GM12878 (cell line): ENCODE measurements around the gene IQCF5. TPM values are rescaled to one million over a fixed set of nuclear protein-coding genes. Genes with fewer than 3 reads are reported as not detected.
"Not testable (repeated sequence)": the region's sequence is repeated elsewhere in the genome, so short reads cannot be mapped to it uniquely, and the experiment has no call there.

Source experiments
- ATAC-seq: fragments of 200-7000 bp; cut with Tn5 transposase; 3 replicates; pipeline ENCODE4 v1.9.1; 2020; ENCODE audit warnings: mild to moderate bottlenecking, moderate library complexity
- BruUV-seq: library from RNA; stranded (reverse); fragments of 400-500 nt; replicated peaks from 2 replicates; lab custom pipeline; 2021; lab: Mats Ljungman, UMichigan
- CTCF ChIA-PET: fragments of 300-600 bp; sonication (Branson Sonifier 250); formaldehyde crosslinking; extraction: SDS; loops from one replicate; lab custom pipeline; 2021; ENCODE audit warnings: inconsistent platforms; lab: Yijun Ruan, JAX
- POLR2A ChIA-PET: fragments of 350-600 bp; formaldehyde crosslinking; extraction: SDS; loops from one replicate; lab custom pipeline; 2021; ENCODE audit warnings: inconsistent platforms; lab: Charles Lee
- RAD21 ChIA-PET: fragments of 300-600 bp; sonication (Branson Sonifier 250); formaldehyde crosslinking; loops from one replicate; lab custom pipeline; 2023; ENCODE audit warnings: antibody characterized with exemption; ENCODE audit not compliant: unreplicated experiment; lab: Charles Lee
- SMC1A ChIA-PET: fragments of 300-600 bp; sonication (Branson Sonifier 250); formaldehyde crosslinking; loops from one replicate; lab custom pipeline; 2023; ENCODE audit not compliant: unreplicated experiment, uncharacterized antibody; lab: Charles Lee
- DNase-seq: peaks from one replicate; pipeline ENCODE4 v3.0.0-alpha.2; 2011; ENCODE audit warnings: low read depth, low spot score
- FAIRE-seq: peaks from 3 replicates; lab custom pipeline; 2011; peaks lifted over from hg19 to GRCh38; lab: Jason Lieb, UNC
- H2AFZ ChIP-seq: 2 replicates; pipeline ENCODE4 v1.6.0; 2011; ENCODE audit warnings: low read depth, low read length, control low read depth; ENCODE audit not compliant: control insufficient read depth
- H3K27ac ChIP-seq: 2 replicates; pipeline ENCODE4 v1.5.1; 2011; ENCODE audit warnings: control low read depth; ENCODE audit not compliant: control insufficient read depth, insufficient read depth
- H3K27me3 ChIP-seq, 2 experiments: replicated peaks in 1 of 2; 2 replicates each; pipeline versions ENCODE4 v1.6.0 to v1.6.1; 2011; ENCODE audit warnings: low read length in 1 of 2; ENCODE audit not compliant: control insufficient read depth in 2 of 2, insufficient read depth in 2 of 2
- H3K36me3 ChIP-seq, 2 experiments: 2 replicates each; pipeline ENCODE4 v1.5.1; 2011; ENCODE audit warnings: low read length in 1 of 2; ENCODE audit not compliant: control insufficient read depth in 2 of 2, insufficient read depth in 2 of 2
- H3K4me1 ChIP-seq: 2 replicates; pipeline ENCODE4 v1.6.1; 2011; ENCODE audit warnings: mild to moderate bottlenecking, low read length, moderate library complexity, mixed read lengths; ENCODE audit not compliant: control insufficient read depth, insufficient read depth
- H3K4me2 ChIP-seq: 2 replicates; pipeline ENCODE4 v1.6.0; 2011; ENCODE audit warnings: control low read depth; ENCODE audit not compliant: control insufficient read depth, insufficient read depth
- H3K4me3 ChIP-seq: fragments of 200-600 bp; sonication (generic); 2 replicates; pipeline ENCODE4 v1.5.1; 2016
- H3K79me2 ChIP-seq: 2 replicates; pipeline ENCODE4 v1.6.0; 2011; ENCODE audit warnings: low read length; ENCODE audit not compliant: control insufficient read depth, insufficient read depth
- H3K9ac ChIP-seq: 2 replicates; pipeline ENCODE4 v1.8.0; 2011; ENCODE audit warnings: low read length, control low read depth, mixed read lengths; ENCODE audit not compliant: control insufficient read depth, insufficient read depth
- H3K9me3 ChIP-seq: replicated peaks from 3 replicates; pipeline ENCODE4 v1.5.1; 2011; ENCODE audit warnings: mild to moderate bottlenecking, low read length; ENCODE audit not compliant: control insufficient read depth, insufficient read depth
- H4K20me1 ChIP-seq: 2 replicates; pipeline ENCODE4 v1.6.0; 2011; ENCODE audit not compliant: control insufficient read depth, insufficient read depth
- CHD1 ChIP-seq: IDR thresholded peaks from 2 replicates; pipeline ENCODE4 v1.6.1; 2012; ENCODE audit warnings: low read depth, low read length, improper control_type of control experiment
- CREB1 ChIP-seq: IDR thresholded peaks from 2 replicates; pipeline ENCODE4 v1.6.1; 2012; ENCODE audit warnings: low read depth, mild to moderate bottlenecking, inconsistent platforms
- ESRRA ChIP-seq: IDR thresholded peaks from 2 replicates; pipeline ENCODE4 v1.6.1; 2012; ENCODE audit warnings: mild to moderate bottlenecking, low read length, improper control_type of control experiment
- FOXM1 ChIP-seq: IDR thresholded peaks from 2 replicates; pipeline ENCODE4 v1.6.1; 2012; ENCODE audit warnings: low read depth, mild to moderate bottlenecking, inconsistent platforms, low read length, moderate library complexity
- IRF3 ChIP-seq: fragments of 450-650 bp; IDR thresholded peaks from 2 replicates; pipeline ENCODE4 v1.6.1; 2014; ENCODE audit warnings: mild to moderate bottlenecking
- KDM1A ChIP-seq: fragments of 200-600 bp; sonication (generic); IDR thresholded peaks from 2 replicates; pipeline ENCODE4 v1.6.1; 2016; ENCODE audit warnings: borderline replicate concordance
- MTA2 ChIP-seq: fragments of 450-650 bp; IDR thresholded peaks from 2 replicates; pipeline ENCODE4 v1.6.1; 2016; ENCODE audit warnings: low read depth, mild to moderate bottlenecking, moderate library complexity
- RB1 ChIP-seq: fragments of 450-650 bp; formaldehyde crosslinking; IDR thresholded peaks from 2 replicates; pipeline ENCODE4 v1.6.1; 2017; ENCODE audit warnings: mild to moderate bottlenecking, borderline replicate concordance
- SMAD5 ChIP-seq: IDR thresholded peaks from 2 replicates; pipeline ENCODE4 v1.6.1; 2016; ENCODE audit warnings: antibody characterized with exemption, low read depth
- SUPT20H ChIP-seq: IDR thresholded peaks from 2 replicates; pipeline ENCODE4 v1.6.1; 2011; ENCODE audit warnings: low read depth, mild to moderate bottlenecking, low read length, moderate library complexity, borderline replicate concordance; ENCODE audit not compliant: control insufficient read depth
- TARDBP ChIP-seq: IDR thresholded peaks from 2 replicates; pipeline ENCODE4 v1.6.1; 2016; ENCODE audit warnings: borderline replicate concordance
- ZNF384 ChIP-seq: IDR thresholded peaks from 2 replicates; pipeline ENCODE4 v1.6.1; 2012; ENCODE audit warnings: low read depth, mild to moderate bottlenecking, low read length, improper control_type of control experiment, borderline replicate concordance
- WGBS: methylation state at CpG from one replicate; pipeline ENCODE4 v1.1.6; 2016; ENCODE audit warnings: low lambda C conversion rate; ENCODE audit not compliant: insufficient replicate concordance, insufficient coverage; ENCODE audit errors: missing lambda C conversion rate; 5-methylcytosine and 5-hydroxymethylcytosine counted together
- in situ Hi-C: fragments of 300-500 bp; cut with MboI; formaldehyde crosslinking; loops from 9 replicates; pipeline ENCODE4 v1.14.3; 2018; ENCODE audit warnings: mixed read lengths
- intact Hi-C: fragments of 100-400 bp; cut with micrococcal nuclease; formaldehyde crosslinking; loops from one replicate; pipeline ENCODE4 v1.14.2; 2022; ENCODE audit not compliant: unreplicated experiment
- polyA plus RNA-seq, 11 experiments: library from polyadenylated mRNA; depleted of rRNA in 4 of 11; unstranded in 6 of 11; stranded (reverse) in 5 of 11; fragments of >200 nt; fragmentation: Nextera tagmentation in 4 of 11; fragmentation: Illumina TruSeq in 1 of 11; extraction: Ambion mirVana in 4 of 11; extraction: Trizol in 1 of 11; gene quantifications; 1 replicate in 1 of 11; 2 replicates in 10 of 11; pipeline versions ENCODE4 v1.2.1 to v1.2.3, GENCODE V29; 2011 to 2016; ENCODE audit warnings: inconsistent platforms in 2 of 11, missing spikeins in 2 of 11, low read depth in 1 of 11
- total RNA-seq, 4 experiments: library from RNA; depleted of rRNA in 3 of 4; stranded (reverse); fragments of >200 nt in 3 of 4; fragmentation: Illumina TruSeq in 1 of 4; extraction: Trizol in 1 of 4; gene quantifications; 2 replicates each; pipeline versions ENCODE4 v1.2.1 to v1.2.3, GENCODE V29; 2013 to 2021
- TF ChIP-seq, protein P1 (sequence below): fragments of 450-650 bp; IDR thresholded peaks from 2 replicates; pipeline ENCODE4 v1.6.1; 2016; ENCODE audit warnings: mild to moderate bottlenecking, moderate library complexity, borderline replicate concordance

Gene IQCF5
- total and polyA plus RNA-seq, 10 of the 15 experiments (the other 5 are each of a cell fraction or from before 2014, with no cell fraction given): not detected

- ATAC-seq, DNase-seq, H3K27ac ChIP-seq, POLR2A ChIA-PET, FAIRE-seq, H3K9ac ChIP-seq, H3K27me3 ChIP-seq, H3K4me1 ChIP-seq, H4K20me1 ChIP-seq, H3K79me2 ChIP-seq, H3K4me2 ChIP-seq, BruUV-seq, in situ Hi-C loops, H3K9me3 ChIP-seq, SMC1A ChIA-PET, H2AFZ ChIP-seq, H3K4me3 ChIP-seq, H3K36me3 ChIP-seq, RAD21 ChIA-PET, CTCF ChIA-PET, intact Hi-C loops: not testable (repeated sequence)
- 9% methylated on average over 6 of the region's 7 CpGs for WGBS
Observed at GRCh38 chr3:51900043-51900442, 24.6 kb upstream of the IQCF5 start.

GRCh38 chr3:51897391-51897790 is 22.0 kb upstream of the IQCF5 start:
- in situ Hi-C loops: no loop called here
- Histone ChIP-seq H3K9ac (no peak overlapping the region), H3K36me3 (no peaks in the 10 kb centered on the region), H4K20me1 (no peaks in the 10 kb centered on the region), H3K27me3 (no peaks in the 10 kb centered on the region; a peak in 1 of 4 replicates), H3K4me2 (no peak overlapping the region), H3K4me1 (no peaks in the 10 kb centered on the region), H3K79me2 (no peaks in the 10 kb centered on the region), H2AFZ (no peak overlapping the region), H3K27ac (no peak overlapping the region), H3K4me3 (no peak overlapping the region), H3K9me3 (no peaks in the 10 kb centered on the region)
- no peak for TF ChIP-seq ZNF384
- TF ChIP-seq CHD1: no peak
- TF ChIP-seq KDM1A: no peak
- TF ChIP-seq, protein P1, sequence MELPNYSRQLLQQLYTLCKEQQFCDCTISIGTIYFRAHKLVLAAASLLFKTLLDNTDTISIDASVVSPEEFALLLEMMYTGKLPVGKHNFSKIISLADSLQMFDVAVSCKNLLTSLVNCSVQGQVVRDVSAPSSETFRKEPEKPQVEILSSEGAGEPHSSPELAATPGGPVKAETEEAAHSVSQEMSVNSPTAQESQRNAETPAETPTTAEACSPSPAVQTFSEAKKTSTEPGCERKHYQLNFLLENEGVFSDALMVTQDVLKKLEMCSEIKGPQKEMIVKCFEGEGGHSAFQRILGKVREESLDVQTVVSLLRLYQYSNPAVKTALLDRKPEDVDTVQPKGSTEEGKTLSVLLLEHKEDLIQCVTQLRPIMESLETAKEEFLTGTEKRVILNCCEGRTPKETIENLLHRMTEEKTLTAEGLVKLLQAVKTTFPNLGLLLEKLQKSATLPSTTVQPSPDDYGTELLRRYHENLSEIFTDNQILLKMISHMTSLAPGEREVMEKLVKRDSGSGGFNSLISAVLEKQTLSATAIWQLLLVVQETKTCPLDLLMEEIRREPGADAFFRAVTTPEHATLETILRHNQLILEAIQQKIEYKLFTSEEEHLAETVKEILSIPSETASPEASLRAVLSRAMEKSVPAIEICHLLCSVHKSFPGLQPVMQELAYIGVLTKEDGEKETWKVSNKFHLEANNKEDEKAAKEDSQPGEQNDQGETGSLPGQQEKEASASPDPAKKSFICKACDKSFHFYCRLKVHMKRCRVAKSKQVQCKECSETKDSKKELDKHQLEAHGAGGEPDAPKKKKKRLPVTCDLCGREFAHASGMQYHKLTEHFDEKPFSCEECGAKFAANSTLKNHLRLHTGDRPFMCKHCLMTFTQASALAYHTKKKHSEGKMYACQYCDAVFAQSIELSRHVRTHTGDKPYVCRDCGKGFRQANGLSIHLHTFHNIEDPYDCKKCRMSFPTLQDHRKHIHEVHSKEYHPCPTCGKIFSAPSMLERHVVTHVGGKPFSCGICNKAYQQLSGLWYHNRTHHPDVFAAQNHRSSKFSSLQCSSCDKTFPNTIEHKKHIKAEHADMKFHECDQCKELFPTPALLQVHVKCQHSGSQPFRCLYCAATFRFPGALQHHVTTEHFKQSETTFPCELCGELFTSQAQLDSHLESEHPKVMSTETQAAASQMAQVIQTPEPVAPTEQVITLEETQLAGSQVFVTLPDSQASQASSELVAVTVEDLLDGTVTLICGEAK: no peak
- TF ChIP-seq ESRRA: no peak
- TF ChIP-seq IRF3: no peak
- no peak for TF ChIP-seq SMAD5
- no peak for TF ChIP-seq FOXM1
- no peak for TF ChIP-seq TARDBP
- no peak for TF ChIP-seq CREB1
- no peak for TF ChIP-seq SUPT20H
- TF ChIP-seq RB1: no peak
- TF ChIP-seq MTA2: no peak
- POLR2A ChIA-PET: interaction anchor here (0.6 kb wide), 2 partner anchors 319 to 1699 kb away, joined by 3 to 7 read pairs; no protein-coding TSS in a partner anchor
- no peak for FAIRE-seq
- no peak for DNase-seq
- intact Hi-C loops: no loop called here
- SMC1A ChIA-PET: no interaction called here
- WGBS: 71% methylated on average over 15 of the region's 15 CpGs
- BruUV-seq: no TSS peak
- RAD21 ChIA-PET: no interaction called here
- no peak for ATAC-seq
- CTCF ChIA-PET: no interaction called here
